Measurements from ENCODE around the gene IL15.

DNA sequence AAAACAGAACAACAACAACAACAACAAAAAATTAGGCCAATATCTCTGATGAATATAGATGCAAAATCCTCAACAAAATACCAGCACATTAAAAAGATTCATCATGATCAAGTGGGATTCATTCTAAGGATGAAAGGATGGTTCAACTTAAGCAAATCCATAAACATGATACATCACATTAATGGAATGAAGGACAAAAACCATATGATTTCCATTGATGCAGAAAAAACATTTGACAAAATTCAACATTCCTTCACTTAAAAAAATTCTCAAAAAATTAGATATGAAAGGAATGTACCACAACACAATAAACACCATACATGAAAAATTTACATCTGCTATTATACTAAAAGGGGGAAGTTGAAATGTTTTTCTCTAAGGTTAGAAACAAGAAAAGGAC is 103.3 kb downstream of the IL15 start:
- no peak for TF ChIP-seq EP300 (IDR thresholded peaks at IDR 0.05; ENCODE audit: borderline replicate concordance)
- TF ChIP-seq, protein P1, sequence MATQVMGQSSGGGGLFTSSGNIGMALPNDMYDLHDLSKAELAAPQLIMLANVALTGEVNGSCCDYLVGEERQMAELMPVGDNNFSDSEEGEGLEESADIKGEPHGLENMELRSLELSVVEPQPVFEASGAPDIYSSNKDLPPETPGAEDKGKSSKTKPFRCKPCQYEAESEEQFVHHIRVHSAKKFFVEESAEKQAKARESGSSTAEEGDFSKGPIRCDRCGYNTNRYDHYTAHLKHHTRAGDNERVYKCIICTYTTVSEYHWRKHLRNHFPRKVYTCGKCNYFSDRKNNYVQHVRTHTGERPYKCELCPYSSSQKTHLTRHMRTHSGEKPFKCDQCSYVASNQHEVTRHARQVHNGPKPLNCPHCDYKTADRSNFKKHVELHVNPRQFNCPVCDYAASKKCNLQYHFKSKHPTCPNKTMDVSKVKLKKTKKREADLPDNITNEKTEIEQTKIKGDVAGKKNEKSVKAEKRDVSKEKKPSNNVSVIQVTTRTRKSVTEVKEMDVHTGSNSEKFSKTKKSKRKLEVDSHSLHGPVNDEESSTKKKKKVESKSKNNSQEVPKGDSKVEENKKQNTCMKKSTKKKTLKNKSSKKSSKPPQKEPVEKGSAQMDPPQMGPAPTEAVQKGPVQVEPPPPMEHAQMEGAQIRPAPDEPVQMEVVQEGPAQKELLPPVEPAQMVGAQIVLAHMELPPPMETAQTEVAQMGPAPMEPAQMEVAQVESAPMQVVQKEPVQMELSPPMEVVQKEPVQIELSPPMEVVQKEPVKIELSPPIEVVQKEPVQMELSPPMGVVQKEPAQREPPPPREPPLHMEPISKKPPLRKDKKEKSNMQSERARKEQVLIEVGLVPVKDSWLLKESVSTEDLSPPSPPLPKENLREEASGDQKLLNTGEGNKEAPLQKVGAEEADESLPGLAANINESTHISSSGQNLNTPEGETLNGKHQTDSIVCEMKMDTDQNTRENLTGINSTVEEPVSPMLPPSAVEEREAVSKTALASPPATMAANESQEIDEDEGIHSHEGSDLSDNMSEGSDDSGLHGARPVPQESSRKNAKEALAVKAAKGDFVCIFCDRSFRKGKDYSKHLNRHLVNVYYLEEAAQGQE (IDR thresholded peaks at IDR 0.05; ENCODE audit: low read depth): no peak
- TF ChIP-seq CREB1 (IDR thresholded peaks at IDR 0.05; ENCODE audit: low read depth): no peak
- no peak for TF ChIP-seq EGR1 (IDR thresholded peaks at IDR 0.05)
- TF ChIP-seq YY1 (IDR thresholded peaks at IDR 0.05; ENCODE audit: low read depth): no peak
- no peak for TF ChIP-seq NFIC (IDR thresholded peaks at IDR 0.05)
- TF ChIP-seq, protein P2, sequence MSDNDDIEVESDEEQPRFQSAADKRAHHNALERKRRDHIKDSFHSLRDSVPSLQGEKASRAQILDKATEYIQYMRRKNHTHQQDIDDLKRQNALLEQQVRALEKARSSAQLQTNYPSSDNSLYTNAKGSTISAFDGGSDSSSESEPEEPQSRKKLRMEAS (IDR thresholded peaks at IDR 0.05): no peak
- TF ChIP-seq TAF1 (IDR thresholded peaks at IDR 0.05; ENCODE audit: low read depth): no peak
- TF ChIP-seq TCF12 (IDR thresholded peaks at IDR 0.05; ENCODE audit: low read depth): no peak
- no peak for TF ChIP-seq TEAD4 (IDR thresholded peaks at IDR 0.05)
- TF ChIP-seq, protein P3, sequence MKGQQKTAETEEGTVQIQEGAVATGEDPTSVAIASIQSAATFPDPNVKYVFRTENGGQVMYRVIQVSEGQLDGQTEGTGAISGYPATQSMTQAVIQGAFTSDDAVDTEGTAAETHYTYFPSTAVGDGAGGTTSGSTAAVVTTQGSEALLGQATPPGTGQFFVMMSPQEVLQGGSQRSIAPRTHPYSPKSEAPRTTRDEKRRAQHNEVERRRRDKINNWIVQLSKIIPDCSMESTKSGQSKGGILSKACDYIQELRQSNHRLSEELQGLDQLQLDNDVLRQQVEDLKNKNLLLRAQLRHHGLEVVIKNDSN (IDR thresholded peaks at IDR 0.05): no peak
- TF ChIP-seq RAD21 (IDR thresholded peaks at IDR 0.05; ENCODE audit: low read depth): no peak
- TF ChIP-seq CEBPB (IDR thresholded peaks at IDR 0.05): no peak
- TF ChIP-seq FOXM1 (IDR thresholded peaks at IDR 0.05; ENCODE audit: borderline replicate concordance, low read depth): no peak
